ENCODE results near the gene PSMA6. TPM values are rescaled to one million over a fixed set of nuclear protein-coding genes. Genes with fewer than 3 reads are reported as not detected.

Gene PSMA6
- total and polyA plus RNA-seq, 2 of the 13 experiments (the other 11 are each of a cell fraction or from before 2014, with no cell fraction given) = 525 to 1,109 TPM

DNA sequence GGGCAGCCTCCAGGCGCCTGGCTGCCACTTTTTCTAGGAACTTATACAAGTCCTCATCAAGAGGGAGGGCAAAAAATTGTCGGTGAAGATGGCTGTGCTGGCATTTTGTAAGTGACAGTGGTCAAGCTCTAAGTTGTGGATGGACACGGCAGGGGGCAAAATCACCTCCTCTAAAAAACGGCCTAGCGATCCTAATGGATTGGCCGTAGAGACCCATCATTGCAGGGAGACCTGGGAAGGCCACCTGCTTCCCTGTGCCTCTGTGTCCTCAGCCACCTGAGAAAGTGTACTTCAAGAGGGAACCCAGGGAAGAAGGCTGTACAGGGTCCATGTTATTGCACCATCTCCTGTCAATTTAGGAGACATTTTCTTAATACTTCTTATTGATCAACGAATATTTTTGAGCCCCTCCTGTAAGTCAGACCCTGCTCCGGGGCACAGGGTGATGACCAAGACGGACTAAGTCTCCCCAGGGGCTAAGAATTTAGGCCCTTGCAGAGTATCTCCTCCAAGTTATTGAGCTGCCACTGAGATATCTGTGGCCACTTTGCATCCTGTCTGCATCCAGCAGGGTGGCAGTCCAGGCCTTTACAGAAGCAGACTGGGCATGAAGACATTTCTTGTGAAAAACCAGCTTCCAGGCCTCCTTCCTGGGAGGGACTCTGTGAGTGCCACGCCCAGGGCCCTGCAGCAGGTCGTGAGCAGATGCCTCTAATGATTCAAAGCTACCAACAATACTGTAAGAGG is 40.5 kb downstream of the PSMA6 start (continued):
- TF ChIP-seq ZSCAN5A (CRISPR knock-in tag; IDR thresholded peaks at IDR 0.05; ENCODE audit: borderline replicate concordance) (no peak), KDM4B (CRISPR knock-in tag; IDR thresholded peaks at IDR 0.05) (no peak), STAT5B (CRISPR knock-in tag; IDR thresholded peaks at IDR 0.05) (no peak), ZBTB42 (CRISPR knock-in tag; IDR thresholded peaks at IDR 0.05) (peak; percentile 67; the same call in 1 of the 2 replicates), MED13 (CRISPR knock-in tag; IDR thresholded peaks at IDR 0.05) (no peak), ATM (IDR thresholded peaks at IDR 0.05; ENCODE audit: borderline replicate concordance) (no peak), ZNF337 (CRISPR knock-in tag; IDR thresholded peaks at IDR 0.05; ENCODE audit: borderline replicate concordance, low read depth) (0 out of 2 replicates have a peak, but pooled peaks have one; percentile 62), SRSF4 (IDR thresholded peaks at IDR 0.05; ENCODE audit: low read depth, low read length, poor library complexity, severe bottlenecking) (no peak), MEIS1 (CRISPR knock-in tag; IDR thresholded peaks at IDR 0.05; ENCODE audit: borderline replicate concordance) (no peak), ATAD3A (CRISPR knock-in tag; IDR thresholded peaks at IDR 0.05) (no peak), ZNF44 (CRISPR knock-in tag; IDR thresholded peaks at IDR 0.05) (no peak), ZSCAN30 (CRISPR knock-in tag; IDR thresholded peaks at IDR 0.05) (no peak), HNRNPUL1 (IDR thresholded peaks at IDR 0.05; ENCODE audit: low read depth, low read length) (no peak), ZNF331 (CRISPR knock-in tag; IDR thresholded peaks at IDR 0.05) (no peak), ZNF747 (CRISPR knock-in tag; IDR thresholded peaks at IDR 0.05; ENCODE audit: borderline replicate concordance) (no peak), MBNL3 (CRISPR knock-in tag; conservative IDR thresholded peaks at IDR 0.05) (no peak), ZNF317 (CRISPR knock-in tag; IDR thresholded peaks at IDR 0.05) (no peak; the same call in 1 of the 2 replicates), DR1 (CRISPR knock-in tag; IDR thresholded peaks at IDR 0.05) (no peak), NFE2 (CRISPR knock-in tag; IDR thresholded peaks at IDR 0.05) (no peak), EZH2 (conservative IDR thresholded peaks at IDR 0.05; ENCODE audit: low read depth, low read length) (no peak), ZFP62 (CRISPR knock-in tag; IDR thresholded peaks at IDR 0.05) (no peak), HOXA7 (CRISPR knock-in tag; IDR thresholded peaks at IDR 0.05) (no peak), NCOA2 (CRISPR knock-in tag; IDR thresholded peaks at IDR 0.05) (no peak; the same call in 1 of the 2 replicates), ZNF841 (CRISPR knock-in tag; IDR thresholded peaks at IDR 0.05; ENCODE audit: borderline replicate concordance) (no peak), HOXD1 (CRISPR knock-in tag; IDR thresholded peaks at IDR 0.05) (peak; percentile 33; the same call in 1 of the 2 replicates), HOXA9 (CRISPR knock-in tag; IDR thresholded peaks at IDR 0.05; ENCODE audit: borderline replicate concordance) (no peak)
- TF ChIP-seq, protein P1, sequence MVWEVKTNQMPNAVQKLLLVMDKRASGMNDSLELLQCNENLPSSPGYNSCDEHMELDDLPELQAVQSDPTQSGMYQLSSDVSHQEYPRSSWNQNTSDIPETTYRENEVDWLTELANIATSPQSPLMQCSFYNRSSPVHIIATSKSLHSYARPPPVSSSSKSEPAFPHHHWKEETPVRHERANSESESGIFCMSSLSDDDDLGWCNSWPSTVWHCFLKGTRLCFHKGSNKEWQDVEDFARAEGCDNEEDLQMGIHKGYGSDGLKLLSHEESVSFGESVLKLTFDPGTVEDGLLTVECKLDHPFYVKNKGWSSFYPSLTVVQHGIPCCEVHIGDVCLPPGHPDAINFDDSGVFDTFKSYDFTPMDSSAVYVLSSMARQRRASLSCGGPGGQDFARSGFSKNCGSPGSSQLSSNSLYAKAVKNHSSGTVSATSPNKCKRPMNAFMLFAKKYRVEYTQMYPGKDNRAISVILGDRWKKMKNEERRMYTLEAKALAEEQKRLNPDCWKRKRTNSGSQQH (CRISPR knock-in tag; IDR thresholded peaks at IDR 0.05; ENCODE audit: low read depth) = no peak
- TF ChIP-seq, protein P2, sequence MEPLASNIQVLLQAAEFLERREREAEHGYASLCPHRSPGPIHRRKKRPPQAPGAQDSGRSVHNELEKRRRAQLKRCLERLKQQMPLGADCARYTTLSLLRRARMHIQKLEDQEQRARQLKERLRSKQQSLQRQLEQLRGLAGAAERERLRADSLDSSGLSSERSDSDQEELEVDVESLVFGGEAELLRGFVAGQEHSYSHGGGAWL (CRISPR knock-in tag; IDR thresholded peaks at IDR 0.05) = no peak; the same call in 1 of the 2 replicates
